Measurements from ENCODE around the gene BTC.

BTC gene

GRCh38 chr4:74752798-74753197 lies 41.5 kb downstream of the BTC start:
- ChIA-PET POLR2A (no interaction called here), CTCF (no interaction called here)
- no peak for DNase-seq (ENCODE audit: extremely low spot score)
- no peak for TF ChIP-seq LEF1 (IDR thresholded peaks at IDR 0.05; ENCODE audit: borderline replicate concordance)
- no peak for TF ChIP-seq HDGF (IDR thresholded peaks at IDR 0.05; ENCODE audit: borderline replicate concordance)
- TF ChIP-seq ZNF384 (IDR thresholded peaks at IDR 0.05), result no peak
- TF ChIP-seq FOXK2 (IDR thresholded peaks at IDR 0.05), result no peak

DNA sequence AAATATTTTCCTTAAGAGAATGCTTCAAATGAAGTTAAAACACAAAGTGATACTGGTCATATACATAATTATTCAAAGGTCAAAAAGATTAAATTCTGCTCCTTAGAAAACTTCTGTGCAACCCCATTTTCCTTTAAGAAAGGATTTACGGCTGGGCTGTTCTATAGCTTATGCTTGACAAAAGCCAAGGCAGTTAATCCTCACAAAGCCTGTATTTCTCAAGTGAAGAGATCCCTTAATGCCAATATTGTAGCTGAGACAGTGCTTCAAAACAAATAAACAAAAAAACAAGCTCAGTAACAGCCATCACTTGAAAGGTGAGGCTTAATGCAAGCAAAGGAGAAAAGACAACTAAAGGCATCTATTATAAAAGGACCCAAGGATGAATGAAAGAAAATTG lies 42.5 kb downstream of the BTC start:
- POLR2A ChIA-PET, result no interaction called here
- TF ChIP-seq BHLHE40 (IDR thresholded peaks at IDR 0.05; ENCODE audit: borderline replicate concordance) (no peak), ELF4 (IDR thresholded peaks at IDR 0.05) (no peak), NFRKB (IDR thresholded peaks at IDR 0.05) (no peak), TARDBP (IDR thresholded peaks at IDR 0.05) (no peak), ZNF384 (IDR thresholded peaks at IDR 0.05) (no peak), ARNT (IDR thresholded peaks at IDR 0.05) (no peak), FOXA1 (IDR thresholded peaks at IDR 0.05) (no peak), L3MBTL2 (conservative IDR thresholded peaks at IDR 0.05) (no peak), HDGF (IDR thresholded peaks at IDR 0.05; ENCODE audit: borderline replicate concordance) (no peak), FOXK2 (IDR thresholded peaks at IDR 0.05) (no peak), FOXM1 (IDR thresholded peaks at IDR 0.05; ENCODE audit: borderline replicate concordance) (no peak), LEF1 (IDR thresholded peaks at IDR 0.05; ENCODE audit: borderline replicate concordance) (no peak), SUZ12 (IDR thresholded peaks at IDR 0.05) (no peak), CTBP1 (IDR thresholded peaks at IDR 0.05; ENCODE audit: borderline replicate concordance) (no peak), SP1 (IDR thresholded peaks at IDR 0.05) (no peak)
- TF ChIP-seq, protein P1, sequence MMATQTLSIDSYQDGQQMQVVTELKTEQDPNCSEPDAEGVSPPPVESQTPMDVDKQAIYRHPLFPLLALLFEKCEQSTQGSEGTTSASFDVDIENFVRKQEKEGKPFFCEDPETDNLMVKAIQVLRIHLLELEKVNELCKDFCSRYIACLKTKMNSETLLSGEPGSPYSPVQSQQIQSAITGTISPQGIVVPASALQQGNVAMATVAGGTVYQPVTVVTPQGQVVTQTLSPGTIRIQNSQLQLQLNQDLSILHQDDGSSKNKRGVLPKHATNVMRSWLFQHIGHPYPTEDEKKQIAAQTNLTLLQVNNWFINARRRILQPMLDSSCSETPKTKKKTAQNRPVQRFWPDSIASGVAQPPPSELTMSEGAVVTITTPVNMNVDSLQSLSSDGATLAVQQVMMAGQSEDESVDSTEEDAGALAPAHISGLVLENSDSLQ (IDR thresholded peaks at IDR 0.05), result no peak
- CTCF ChIA-PET, result interaction anchor here (0.6 to 1.3 kb wide), 2 partner anchors 41 to 1023 kb away, joined by 3 read pairs; no protein-coding TSS in a partner anchor
- DNase-seq (ENCODE audit: extremely low spot score), result no peak

GRCh38 chr4:74751247-74751646 lies 43.1 kb downstream of the BTC start:
- no peak for DNase-seq (ENCODE audit: extremely low spot score)
- TF ChIP-seq LEF1 (IDR thresholded peaks at IDR 0.05; ENCODE audit: borderline replicate concordance) (no peak), ELF4 (IDR thresholded peaks at IDR 0.05) (no peak), FOXK2 (IDR thresholded peaks at IDR 0.05) (no peak), SUZ12 (IDR thresholded peaks at IDR 0.05) (no peak), ARNT (IDR thresholded peaks at IDR 0.05) (no peak), FOXM1 (IDR thresholded peaks at IDR 0.05; ENCODE audit: borderline replicate concordance) (no peak), CTBP1 (IDR thresholded peaks at IDR 0.05; ENCODE audit: borderline replicate concordance) (no peak), NFRKB (IDR thresholded peaks at IDR 0.05) (no peak), FOXA1 (IDR thresholded peaks at IDR 0.05) (no peak), HDGF (IDR thresholded peaks at IDR 0.05; ENCODE audit: borderline replicate concordance) (no peak), SP1 (IDR thresholded peaks at IDR 0.05) (no peak), L3MBTL2 (conservative IDR thresholded peaks at IDR 0.05) (no peak), TARDBP (IDR thresholded peaks at IDR 0.05) (no peak), BHLHE40 (IDR thresholded peaks at IDR 0.05; ENCODE audit: borderline replicate concordance) (no peak), ZNF384 (IDR thresholded peaks at IDR 0.05) (no peak)
- TF ChIP-seq, protein P1 (IDR thresholded peaks at IDR 0.05), result no peak
- POLR2A ChIA-PET, result no interaction called here
- CTCF ChIA-PET, result interaction anchor here (1.3 kb wide), 1 partner anchor 42 kb away, joined by 3 read pairs; no protein-coding TSS in a partner anchor

GRCh38 chr4:74742185-74742584 lies 52.1 kb downstream of the BTC start:
- ChIA-PET POLR2A (no interaction called here), CTCF (no interaction called here)
- TF ChIP-seq FOXK2 (IDR thresholded peaks at IDR 0.05), result no peak
- TF ChIP-seq L3MBTL2 (conservative IDR thresholded peaks at IDR 0.05), result no peak
- TF ChIP-seq HDGF (IDR thresholded peaks at IDR 0.05; ENCODE audit: borderline replicate concordance), result no peak
- TF ChIP-seq ELF4 (IDR thresholded peaks at IDR 0.05), result no peak
- TF ChIP-seq NFRKB (IDR thresholded peaks at IDR 0.05), result no peak
- TF ChIP-seq SUZ12 (IDR thresholded peaks at IDR 0.05), result no peak
- no peak for TF ChIP-seq CTBP1 (IDR thresholded peaks at IDR 0.05; ENCODE audit: borderline replicate concordance)
- TF ChIP-seq FOXA1 (IDR thresholded peaks at IDR 0.05), result no peak
- no peak for TF ChIP-seq ARNT (IDR thresholded peaks at IDR 0.05)
- no peak for TF ChIP-seq TARDBP (IDR thresholded peaks at IDR 0.05)
- no peak for TF ChIP-seq SP1 (IDR thresholded peaks at IDR 0.05)
- no peak for TF ChIP-seq ZNF384 (IDR thresholded peaks at IDR 0.05)
- TF ChIP-seq FOXM1 (IDR thresholded peaks at IDR 0.05; ENCODE audit: borderline replicate concordance), result no peak
- TF ChIP-seq, protein P1 (IDR thresholded peaks at IDR 0.05), result no peak
- no peak for TF ChIP-seq BHLHE40 (IDR thresholded peaks at IDR 0.05; ENCODE audit: borderline replicate concordance)
- no peak for DNase-seq (ENCODE audit: extremely low spot score)

DNA sequence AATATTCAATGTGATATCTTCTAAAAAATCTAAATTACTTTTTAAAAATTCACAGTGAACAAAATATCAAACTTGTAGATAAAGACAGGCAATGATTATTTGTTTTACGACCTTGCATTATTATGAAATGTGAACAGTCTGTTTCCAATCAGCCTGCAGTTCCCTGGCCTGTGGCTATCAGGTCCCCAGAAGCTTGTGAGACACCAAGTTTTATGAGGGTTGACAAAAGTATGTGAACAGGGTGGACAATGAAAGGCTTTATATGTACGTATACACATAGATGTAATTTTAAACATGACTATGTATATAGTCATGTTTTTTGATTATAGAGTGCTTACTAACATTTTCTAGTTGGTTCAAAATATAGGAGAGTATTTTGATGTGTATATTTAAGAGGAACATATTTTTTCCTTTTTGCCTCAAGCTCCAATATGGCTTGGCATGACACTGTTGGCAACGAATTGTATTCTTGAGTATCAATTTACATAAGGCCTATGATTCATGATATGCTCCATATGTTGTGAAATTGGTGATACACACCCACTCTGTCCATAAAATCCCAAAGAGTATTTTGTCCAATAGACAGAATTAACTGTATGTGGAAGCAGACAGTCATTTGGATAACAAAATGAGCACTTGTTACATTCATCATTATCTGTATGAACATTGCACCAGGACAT lies 55.7 kb downstream of the BTC start:
- TF ChIP-seq BHLHE40 (IDR thresholded peaks at IDR 0.05; ENCODE audit: borderline replicate concordance) (no peak), L3MBTL2 (conservative IDR thresholded peaks at IDR 0.05) (no peak), SUZ12 (IDR thresholded peaks at IDR 0.05) (no peak), NFRKB (IDR thresholded peaks at IDR 0.05) (no peak), ELF4 (IDR thresholded peaks at IDR 0.05) (no peak), LEF1 (IDR thresholded peaks at IDR 0.05; ENCODE audit: borderline replicate concordance) (no peak), FOXM1 (IDR thresholded peaks at IDR 0.05; ENCODE audit: borderline replicate concordance) (no peak), TARDBP (IDR thresholded peaks at IDR 0.05) (no peak), FOXK2 (IDR thresholded peaks at IDR 0.05) (no peak), FOXA1 (IDR thresholded peaks at IDR 0.05) (no peak), ZNF384 (IDR thresholded peaks at IDR 0.05) (no peak), CTBP1 (IDR thresholded peaks at IDR 0.05; ENCODE audit: borderline replicate concordance) (no peak), HDGF (IDR thresholded peaks at IDR 0.05; ENCODE audit: borderline replicate concordance) (no peak), SP1 (IDR thresholded peaks at IDR 0.05) (no peak), ARNT (IDR thresholded peaks at IDR 0.05) (no peak)
- TF ChIP-seq, protein P1 (IDR thresholded peaks at IDR 0.05), result no peak
- no peak for DNase-seq (ENCODE audit: extremely low spot score)
- ChIA-PET CTCF (no interaction called here), POLR2A (no interaction called here)

Data from HEK293T (cell line).